ENCODE results near the gene PPDPF.

The PPDPF gene

GRCh38 chr20:63488315-63489251, 32.0 kb upstream of the PPDPF start:
- DNase-seq = no peak

- no peak for DNase-seq
Measured at GRCh38 chr20:63490416-63490815, 30.1 kb upstream of the PPDPF start.

- DNase-seq = no peak
Measured at GRCh38 chr20:63491078-63491477, 29.5 kb upstream of the PPDPF start.

- DNase-seq = no peak
Measured at GRCh38 chr20:63491635-63492230, 28.8 kb upstream of the PPDPF start.

- no peak for DNase-seq
Measured at GRCh38 chr20:63492518-63492917, 28.0 kb upstream of the PPDPF start.

- DNase-seq = no peak
Measured at GRCh38 chr20:63492982-63493381, 27.6 kb upstream of the PPDPF start.

- no peak for DNase-seq
Measured at GRCh38 chr20:63493563-63494020, 27.0 kb upstream of the PPDPF start.

GRCh38 chr20:63494084-63494419, 26.5 kb upstream of the PPDPF start:
- no peak for DNase-seq

- no peak for DNase-seq
Measured at GRCh38 chr20:63494420-63495166, 26.0 kb upstream of the PPDPF start.

GRCh38 chr20:63495167-63495720, 25.3 kb upstream of the PPDPF start:
- no peak for DNase-seq

GRCh38 chr20:63495741-63496595, 24.6 kb upstream of the PPDPF start:
- no peak for DNase-seq

GRCh38 chr20:63496596-63497120, 23.9 kb upstream of the PPDPF start:
- DNase-seq = no peak

- no peak for DNase-seq
Measured at GRCh38 chr20:63497138-63497945, 23.2 kb upstream of the PPDPF start.

- DNase-seq = no peak
Measured at GRCh38 chr20:63497946-63498935, 22.3 kb upstream of the PPDPF start.

GRCh38 chr20:63498960-63499337, 21.6 kb upstream of the PPDPF start, which contains the start of gene EEF1A2:
Gene EEF1A2, minus strand, starts transcription at chr20:63499083. Its CDS starts 1,320 bp downstream, at chr20:63497763.
- no peak for DNase-seq

- DNase-seq = no peak
Measured at GRCh38 chr20:63499338-63499969, 21.1 kb upstream of the PPDPF start.

- DNase-seq = no peak
Measured at GRCh38 chr20:63500151-63500901, 20.2 kb upstream of the PPDPF start.
